Osteocyte (in vitro differentiated cells): ENCODE measurements around the gene LRP3. TPM values are rescaled to one million over a fixed set of nuclear protein-coding genes. Genes with fewer than 3 reads are reported as not detected.

ENCODE experiments used
- DNase-seq: peaks from one replicate; pipeline ENCODE4 v3.0.0; 2021; ENCODE audit warnings: mixed read lengths; ENCODE audit not compliant: unreplicated experiment; ENCODE audit errors: extremely low spot score
- H3K27ac Mint-ChIP-seq: one replicate; pipeline ENCODE4 v1.8.0; 2021; ENCODE audit warnings: mild to moderate bottlenecking, mixed read lengths; ENCODE audit not compliant: unreplicated experiment
- H3K27me3 Mint-ChIP-seq: one replicate; pipeline ENCODE4 v1.8.0; 2021; ENCODE audit warnings: mixed read lengths; ENCODE audit not compliant: unreplicated experiment
- H3K36me3 Mint-ChIP-seq: one replicate; pipeline ENCODE4 v1.8.0; 2021; ENCODE audit warnings: mixed read lengths; ENCODE audit not compliant: unreplicated experiment
- H3K4me1 Mint-ChIP-seq: one replicate; pipeline ENCODE4 v1.8.0; 2021; ENCODE audit warnings: mixed read lengths; ENCODE audit not compliant: unreplicated experiment
- H3K4me3 Mint-ChIP-seq: one replicate; pipeline ENCODE4 v1.8.0; 2021; ENCODE audit warnings: mild to moderate bottlenecking, moderate library complexity, mixed read lengths; ENCODE audit not compliant: unreplicated experiment
- H3K9me3 Mint-ChIP-seq: one replicate; pipeline ENCODE4 v1.8.0; 2021; ENCODE audit warnings: mixed read lengths; ENCODE audit not compliant: unreplicated experiment
- CTCF ChIP-seq: fragments of 200-600 bp; sonication (generic); IDR thresholded peaks from 2 replicates; pipeline ENCODE4 v1.5.0; 2021; ENCODE audit warnings: antibody characterized with exemption, mild to moderate bottlenecking, moderate library complexity
- total RNA-seq: library from RNA; stranded (reverse); gene quantifications from 2 replicates; pipeline ENCODE4 v1.2.1, GENCODE V29; 2021

LRP3 gene
- total RNA-seq, 1 donor from 2014 or later: 49.8 TPM

GRCh38 chr19:33247441-33247819 lies 53.3 kb downstream of the LRP3 start:
- DNase-seq: no peak

GRCh38 chr19:33248104-33248503 lies 54.0 kb downstream of the LRP3 start:
- no peaks in the 10 kb centered on the region for H3K36me3 Mint-ChIP-seq
- no peak for TF ChIP-seq CTCF
- no peak overlapping the region for H3K27ac Mint-ChIP-seq
- no peak for DNase-seq
- H3K9me3 Mint-ChIP-seq: no peaks in the 10 kb centered on the region
- H3K4me3 Mint-ChIP-seq: no peak overlapping the region
- H3K27me3 Mint-ChIP-seq: peaks cover 2% of the 10 kb centered on the region
- H3K4me1 Mint-ChIP-seq: no peaks in the 10 kb centered on the region

More at GRCh38 chr19:33247441-33247819, 53.3 kb downstream of the LRP3 start:
- Mint-ChIP-seq H3K36me3 (no peaks in the 10 kb centered on the region), H3K9me3 (no peaks in the 10 kb centered on the region), H3K27ac (no peak overlapping the region), H3K4me1 (no peaks in the 10 kb centered on the region), H3K4me3 (no peak overlapping the region), H3K27me3 (peaks cover 2% of the 10 kb centered on the region)
- no peak for TF ChIP-seq CTCF

GRCh38 chr19:33248553-33248953 lies 54.4 kb downstream of the LRP3 start:
- DNase-seq: no peak
- peaks cover 2% of the 10 kb centered on the region for H3K27me3 Mint-ChIP-seq
- H3K4me1 Mint-ChIP-seq: no peaks in the 10 kb centered on the region
- TF ChIP-seq CTCF: no peak
- H3K9me3 Mint-ChIP-seq: no peaks in the 10 kb centered on the region
- H3K36me3 Mint-ChIP-seq: no peaks in the 10 kb centered on the region
- H3K27ac Mint-ChIP-seq: no peak overlapping the region
- H3K4me3 Mint-ChIP-seq: no peak overlapping the region

GRCh38 chr19:33248954-33249613 lies 55.0 kb downstream of the LRP3 start:
- DNase-seq: no peak
- H3K27ac Mint-ChIP-seq: no peak overlapping the region
- H3K27me3 Mint-ChIP-seq: peaks cover 2% of the 10 kb centered on the region
- H3K4me1 Mint-ChIP-seq: no peaks in the 10 kb centered on the region
- no peaks in the 10 kb centered on the region for H3K9me3 Mint-ChIP-seq
- H3K4me3 Mint-ChIP-seq: no peak overlapping the region
- no peak for TF ChIP-seq CTCF
- H3K36me3 Mint-ChIP-seq: no peaks in the 10 kb centered on the region

GRCh38 chr19:33249740-33250366 lies 55.7 kb downstream of the LRP3 start:
- TF ChIP-seq CTCF: no peak
- Mint-ChIP-seq H3K4me3 (no peak overlapping the region), H3K36me3 (no peaks in the 10 kb centered on the region), H3K9me3 (no peaks in the 10 kb centered on the region), H3K27ac (no peak overlapping the region), H3K27me3 (no peaks in the 10 kb centered on the region), H3K4me1 (no peaks in the 10 kb centered on the region)
- no peak for DNase-seq
